Adrenal gland (tissue), 12 donors: Measurements from ENCODE around the gene SLC11A1. TPM values are rescaled to one million over a fixed set of nuclear protein-coding genes. Genes with fewer than 3 reads are reported as not detected.
A peak's percentile ranks its signal among the peaks of the same experiment; 100 is the strongest.

ENCODE experiments used
- DNase-seq, 7 donors: peaks; one replicate each; pipeline ENCODE4 v3.0.0-alpha.2; 2019 to 2020
- H3K27ac ChIP-seq, 5 donors: fragments of 200-600 bp; sonication (generic) in 4 of 5; 1 replicate in 3 of 5; 2 replicates in 2 of 5; pipeline versions ENCODE4 v1.5.1 to v1.8.0; 2016 to 2020; ENCODE audit warnings: mild to moderate bottlenecking in 1 of 5
- H3K27me3 ChIP-seq: fragments of 200-600 bp; 2 replicates; pipeline ENCODE4 v1.8.0; 2021
- H3K36me3 ChIP-seq, 2 donors: fragments of 200-600 bp; replicated peaks in 1 of 2; 1 replicate in 1 of 2; 2 replicates in 1 of 2; pipeline versions ENCODE4 v1.5.1 to v1.8.0; 2018 to 2022
- H3K4me1 ChIP-seq, 2 donors: fragments of 200-600 bp; replicated peaks in 1 of 2; 1 replicate in 1 of 2; 2 replicates in 1 of 2; pipeline versions ENCODE4 v1.5.1 to v1.8.0; 2018 to 2021
- H3K4me3 ChIP-seq, 4 donors: fragments of 200-600 bp; sonication (generic) in 3 of 4; one replicate each; pipeline ENCODE4 v1.5.1; 2016 to 2018
- H3K9me3 ChIP-seq, 3 donors: fragments of 200-600 bp; sonication (generic) in 1 of 3; replicated peaks in 1 of 3; 1 replicate in 2 of 3; 2 replicates in 1 of 3; pipeline versions ENCODE4 v1.5.1 to v1.8.0; 2016 to 2021
- POLR2A ChIP-seq, 2 donors: fragments of 450-650 bp; IDR thresholded peaks; one replicate each; pipeline ENCODE4 v1.6.1; 2017; ENCODE audit warnings: antibody characterized with exemption in 2 of 2, mild to moderate bottlenecking in 2 of 2, moderate library complexity in 1 of 2
- WGBS, 4 donors: extraction: QIAGEN DNeasy Blood & Tissue Kit in 2 of 4; methylation state at CpG; one replicate each; pipeline versions ENCODE4 v1.1.5 to v1.1.7; 2013 to 2017; 5-methylcytosine and 5-hydroxymethylcytosine counted together
- intact Hi-C, 2 donors: fragments of 100-400 bp; cut with DNase I; formaldehyde crosslinking; loops; one replicate each; pipeline versions ENCODE4 v1.14.1 to v1.15.0; 2022 to 2023
- polyA plus RNA-seq, 3 donors: library from polyadenylated mRNA; stranded (reverse); fragments of 200-250 nt in 2 of 3; fragments of 350-450 nt in 1 of 3; fragmentation: Illumina TruSeq in 1 of 3; extraction: RNeasy Lipid Tissue Mini Kit (QIAGEN cat#74804) in 1 of 3; gene quantifications; one replicate each; pipeline ENCODE4 v1.2.3, GENCODE V29; 2013 to 2014
- total RNA-seq, 9 donors: library from RNA; depleted of rRNA in 4 of 9; stranded (reverse); fragments of >200 nt in 4 of 9; fragments of 120-200 nt in 1 of 9; fragmentation: NEBNext Ultra II Directional in 1 of 9; extraction: Animal tissue kit (Norgen Biotek cat#: 25700) in 1 of 9; gene quantifications; one replicate each; pipeline versions ENCODE4 v1.1.0 to v1.2.4, GENCODE V29; 2013 to 2023
- TF ChIP-seq, protein P1 (sequence below), 6 experiments: fragments of 450-650 bp in 4 of 6; fragments of 200-600 bp in 2 of 6; sonication (generic) in 1 of 6; IDR thresholded peaks; 1 replicate in 5 of 6; 2 replicates in 1 of 6; pipeline versions ENCODE4 v1.5.1 to v1.8.0; 2016 to 2021; ENCODE audit warnings: antibody characterized with exemption in 6 of 6, mild to moderate bottlenecking in 2 of 6, moderate library complexity in 1 of 6
- donor health status: healthy with polysubstance abuse.
- donor health status: Bipolar disorder and iron deficiency.
- donor health status: DM: yes; HTN: yes; CAD: no.
- donor health status: DM: no; HTN: no; CAD: no.
- donor health status: DM: no; HTN: no; CAD: no.
- donor health status: DM: yes; HTN: yes; CAD: no.

Gene SLC11A1
- total and polyA plus RNA-seq, 12 donors = 1.1 to 89.9 (median 30.9) TPM

DNA sequence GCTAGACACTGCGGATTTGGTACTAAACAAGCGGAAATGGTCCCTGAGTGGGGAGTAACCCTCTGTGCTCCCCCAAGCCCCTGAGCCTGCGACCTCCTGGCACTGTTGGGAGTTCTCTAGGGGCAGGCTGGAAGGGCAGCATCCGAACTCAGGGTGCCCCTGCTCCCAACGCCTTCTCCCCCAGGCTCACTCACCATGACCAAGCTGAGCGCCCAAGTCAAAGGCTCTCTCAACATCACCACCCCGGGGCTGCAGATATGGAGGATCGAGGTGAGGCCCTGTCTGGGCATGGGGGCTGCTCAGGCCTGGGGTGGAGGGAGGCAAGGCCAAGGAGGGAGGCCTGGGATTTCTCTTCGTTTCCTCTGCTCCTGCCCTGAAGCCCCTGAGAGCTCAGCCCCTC, 41.5 kb downstream of the SLC11A1 start:
- no peak for TF ChIP-seq POLR2A (IDR thresholded peaks at IDR 0.05)
- TF ChIP-seq, protein P1, sequence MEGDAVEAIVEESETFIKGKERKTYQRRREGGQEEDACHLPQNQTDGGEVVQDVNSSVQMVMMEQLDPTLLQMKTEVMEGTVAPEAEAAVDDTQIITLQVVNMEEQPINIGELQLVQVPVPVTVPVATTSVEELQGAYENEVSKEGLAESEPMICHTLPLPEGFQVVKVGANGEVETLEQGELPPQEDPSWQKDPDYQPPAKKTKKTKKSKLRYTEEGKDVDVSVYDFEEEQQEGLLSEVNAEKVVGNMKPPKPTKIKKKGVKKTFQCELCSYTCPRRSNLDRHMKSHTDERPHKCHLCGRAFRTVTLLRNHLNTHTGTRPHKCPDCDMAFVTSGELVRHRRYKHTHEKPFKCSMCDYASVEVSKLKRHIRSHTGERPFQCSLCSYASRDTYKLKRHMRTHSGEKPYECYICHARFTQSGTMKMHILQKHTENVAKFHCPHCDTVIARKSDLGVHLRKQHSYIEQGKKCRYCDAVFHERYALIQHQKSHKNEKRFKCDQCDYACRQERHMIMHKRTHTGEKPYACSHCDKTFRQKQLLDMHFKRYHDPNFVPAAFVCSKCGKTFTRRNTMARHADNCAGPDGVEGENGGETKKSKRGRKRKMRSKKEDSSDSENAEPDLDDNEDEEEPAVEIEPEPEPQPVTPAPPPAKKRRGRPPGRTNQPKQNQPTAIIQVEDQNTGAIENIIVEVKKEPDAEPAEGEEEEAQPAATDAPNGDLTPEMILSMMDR (IDR thresholded peaks at IDR 0.05) = no peak
- WGBS, 4 donors = 84 to 92% (median 88%) methylated on average over 6 to 9 of the region's 9 CpGs
- Histone ChIP-seq H3K27ac (no peak overlapping the region), H3K4me1 (no peaks in the 10 kb centered on the region), H3K36me3 (no peaks in the 10 kb centered on the region), H3K27me3 (no peaks in the 10 kb centered on the region), H3K4me3 (no peak overlapping the region), H3K9me3 (no peaks in the 10 kb centered on the region)
- DNase-seq = no peak
- intact Hi-C loops = no loop called here

DNA sequence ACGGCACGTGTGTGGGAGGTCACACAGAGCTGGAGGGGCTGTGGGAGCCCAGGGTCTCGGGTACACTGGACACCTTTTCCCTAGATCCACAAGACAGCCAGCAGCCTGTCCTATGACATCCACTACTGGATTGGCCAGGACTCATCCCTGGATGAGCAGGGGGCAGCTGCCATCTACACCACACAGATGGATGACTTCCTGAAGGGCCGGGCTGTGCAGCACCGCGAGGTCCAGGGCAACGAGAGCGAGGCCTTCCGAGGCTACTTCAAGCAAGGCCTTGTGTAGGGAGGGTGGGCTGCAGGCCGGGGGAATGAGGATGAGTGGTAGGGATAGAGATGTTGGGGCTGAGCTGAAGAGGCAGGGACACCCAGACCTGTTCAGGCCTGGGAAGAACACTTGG, 43.5 kb downstream of the SLC11A1 start:
- Histone ChIP-seq H3K36me3 (no peaks in the 10 kb centered on the region), H3K27ac (no peak overlapping the region), H3K4me3 (no peak overlapping the region), H3K9me3 (no peaks in the 10 kb centered on the region), H3K4me1 (no peaks in the 10 kb centered on the region), H3K27me3 (no peaks in the 10 kb centered on the region)
- TF ChIP-seq, protein P1 (IDR thresholded peaks at IDR 0.05) = no peak
- TF ChIP-seq POLR2A (IDR thresholded peaks at IDR 0.05) = no peak
- intact Hi-C loops = no loop called here
- no peak for DNase-seq
- 71 to 100% (median 82%) methylated on average over 2 to 10 of the region's 10 CpGs for WGBS, 4 donors

DNA sequence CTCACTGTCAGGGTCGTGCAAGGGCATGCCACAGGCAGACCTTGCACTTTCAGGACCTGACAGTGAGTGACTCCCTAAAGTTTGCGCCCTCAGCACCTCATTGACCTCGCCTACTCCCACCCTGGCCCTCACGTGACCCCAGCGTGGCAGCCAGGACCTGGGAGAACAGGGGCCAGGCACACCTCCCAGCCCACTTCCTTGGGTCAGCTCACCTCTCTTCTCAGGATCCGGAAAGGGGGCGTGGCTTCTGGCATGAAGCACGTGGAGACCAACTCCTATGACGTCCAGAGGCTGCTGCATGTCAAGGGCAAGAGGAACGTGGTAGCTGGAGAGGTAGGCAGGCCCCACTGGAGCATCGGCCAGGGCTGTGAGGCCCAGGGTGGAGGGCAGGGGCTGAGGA, 45.7 kb downstream of the SLC11A1 start:
- TF ChIP-seq POLR2A (IDR thresholded peaks at IDR 0.05) = no peak
- TF ChIP-seq, protein P1 (IDR thresholded peaks at IDR 0.05) = no peak
- H3K4me3 ChIP-seq = no peak overlapping the region
- no peak overlapping the region for H3K27ac ChIP-seq
- no peaks in the 10 kb centered on the region for H3K27me3 ChIP-seq
- H3K9me3 ChIP-seq = no peaks in the 10 kb centered on the region
- 46 to 67% (median 61%) methylated on average over 11 of the region's 11 CpGs for WGBS, 4 donors
- intact Hi-C loops = no loop called here
- no peaks in the 10 kb centered on the region for H3K36me3 ChIP-seq
- no peaks in the 10 kb centered on the region for H3K4me1 ChIP-seq
- peak in 2 of 7 donors; percentile 24 to 46 for DNase-seq

- Histone ChIP-seq H3K9me3 (no peaks in the 10 kb centered on the region), H3K27me3 (no peaks in the 10 kb centered on the region), H3K4me3 (no peak overlapping the region), H3K4me1 (no peaks in the 10 kb centered on the region), H3K27ac (no peak overlapping the region), H3K36me3 (no peaks in the 10 kb centered on the region)
- intact Hi-C loops = no loop called here
- TF ChIP-seq POLR2A (IDR thresholded peaks at IDR 0.05) = no peak
- WGBS, 4 donors = 86 to 91% (median 91%) methylated on average over 16 to 24 of the region's 24 CpGs
- DNase-seq = no peak
These were observed 46.9 kb downstream of the SLC11A1 start for GRCh38 chr2:218428846-218429558.
